Astrocyte of the cerebellum (primary cell): ENCODE data around the gene OR5B2.

ENCODE experiments used
- DNase-seq: peaks from one replicate; pipeline ENCODE4 v3.0.0-alpha.2; 2011; ENCODE audit warnings: low read depth
- H3K4me3 ChIP-seq: 2 replicates; pipeline ENCODE4 v1.5.1; 2011; ENCODE audit warnings: mild to moderate bottlenecking, low read depth, low read length, moderate library complexity
- in situ Hi-C: cut with HindIII; loops from 2 replicates; pipeline ENCODE4 v1.10.0; 2017; ENCODE audit warnings: low sequenced_read_pairs
- TF ChIP-seq, protein P1 (sequence below): IDR thresholded peaks from 2 replicates; pipeline ENCODE4 v1.5.1; 2012; ENCODE audit warnings: low read length, low read depth, moderate library complexity, mild to moderate bottlenecking; ENCODE audit errors: missing control alignments

Gene OR5B2

DNA sequence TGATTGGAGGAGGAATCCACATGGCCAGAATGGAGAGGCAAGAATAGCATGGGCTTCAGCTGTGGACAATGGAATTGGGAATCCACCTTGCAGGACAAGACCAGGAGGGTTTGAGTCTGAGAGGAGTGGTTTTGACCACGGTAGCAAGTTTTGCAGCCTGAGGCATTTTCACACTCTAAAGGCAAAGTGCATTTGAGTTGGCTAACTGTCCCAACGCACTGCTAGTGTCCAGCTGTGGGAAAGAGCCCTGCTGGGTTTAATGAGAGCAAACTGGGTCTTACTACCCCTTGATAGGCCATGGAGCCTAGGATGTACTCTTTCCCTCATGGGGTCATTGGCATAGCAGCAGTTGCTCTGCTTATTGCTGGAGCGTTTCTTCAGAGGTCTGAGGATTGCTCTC is at the start of gene OR5B2:
Gene OR5B2 (minus strand): TSS at position 101 of the 400 bp plus-strand sequence. CDS start 4,860 bp downstream, outside the sequence.
- TF ChIP-seq, protein P1, sequence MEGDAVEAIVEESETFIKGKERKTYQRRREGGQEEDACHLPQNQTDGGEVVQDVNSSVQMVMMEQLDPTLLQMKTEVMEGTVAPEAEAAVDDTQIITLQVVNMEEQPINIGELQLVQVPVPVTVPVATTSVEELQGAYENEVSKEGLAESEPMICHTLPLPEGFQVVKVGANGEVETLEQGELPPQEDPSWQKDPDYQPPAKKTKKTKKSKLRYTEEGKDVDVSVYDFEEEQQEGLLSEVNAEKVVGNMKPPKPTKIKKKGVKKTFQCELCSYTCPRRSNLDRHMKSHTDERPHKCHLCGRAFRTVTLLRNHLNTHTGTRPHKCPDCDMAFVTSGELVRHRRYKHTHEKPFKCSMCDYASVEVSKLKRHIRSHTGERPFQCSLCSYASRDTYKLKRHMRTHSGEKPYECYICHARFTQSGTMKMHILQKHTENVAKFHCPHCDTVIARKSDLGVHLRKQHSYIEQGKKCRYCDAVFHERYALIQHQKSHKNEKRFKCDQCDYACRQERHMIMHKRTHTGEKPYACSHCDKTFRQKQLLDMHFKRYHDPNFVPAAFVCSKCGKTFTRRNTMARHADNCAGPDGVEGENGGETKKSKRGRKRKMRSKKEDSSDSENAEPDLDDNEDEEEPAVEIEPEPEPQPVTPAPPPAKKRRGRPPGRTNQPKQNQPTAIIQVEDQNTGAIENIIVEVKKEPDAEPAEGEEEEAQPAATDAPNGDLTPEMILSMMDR, result no peak
- DNase-seq, result no peak
- no peak within 1 kb of the TSS for H3K4me3 ChIP-seq
- in situ Hi-C loops, result no loop called here

DNA sequence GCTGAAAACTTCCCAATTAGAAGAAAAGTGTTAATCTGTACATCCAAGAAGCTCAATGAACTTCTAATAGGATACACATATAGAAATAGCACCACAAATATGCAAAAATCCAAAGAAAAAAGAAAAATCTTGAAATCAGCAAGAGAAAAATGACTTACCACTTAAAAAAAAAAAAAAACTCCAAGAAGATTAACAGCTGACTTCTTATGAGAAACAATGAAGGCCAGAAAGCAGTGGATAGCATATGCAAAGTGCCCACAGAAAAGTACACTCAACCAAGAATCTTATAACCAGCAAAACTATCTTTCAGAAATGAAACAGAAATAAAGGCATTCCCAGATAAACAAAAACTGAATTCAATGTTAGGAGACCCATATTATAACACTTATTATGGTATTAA is 44.0 kb upstream of the OR5B2 start:
- in situ Hi-C loops, result no loop called here
- H3K4me3 ChIP-seq, result no peak overlapping the region
- DNase-seq, result no peak
- TF ChIP-seq, protein P1, result no peak

DNA sequence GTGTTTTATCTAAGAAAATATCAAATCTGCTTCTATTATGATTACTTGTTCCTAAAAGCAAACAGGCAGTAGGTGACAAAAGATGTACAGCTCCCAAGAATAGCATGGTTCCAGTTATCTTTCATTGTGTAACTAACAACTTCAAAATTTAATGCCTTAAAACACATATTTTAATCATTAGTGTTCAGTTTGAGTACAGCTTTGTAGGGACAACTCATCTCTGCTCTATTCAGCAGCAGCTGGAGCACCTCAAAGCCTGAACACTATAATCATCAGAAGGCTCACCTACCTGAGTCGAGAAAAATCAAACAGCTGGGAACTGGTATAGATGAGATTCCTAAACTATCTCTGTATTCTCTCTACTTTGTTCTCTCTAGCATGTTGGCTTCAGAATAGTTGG is 38.4 kb upstream of the OR5B2 start:
- no peak for DNase-seq
- no peak overlapping the region for H3K4me3 ChIP-seq
- TF ChIP-seq, protein P1, result no peak
- in situ Hi-C loops, result no loop called here

DNA sequence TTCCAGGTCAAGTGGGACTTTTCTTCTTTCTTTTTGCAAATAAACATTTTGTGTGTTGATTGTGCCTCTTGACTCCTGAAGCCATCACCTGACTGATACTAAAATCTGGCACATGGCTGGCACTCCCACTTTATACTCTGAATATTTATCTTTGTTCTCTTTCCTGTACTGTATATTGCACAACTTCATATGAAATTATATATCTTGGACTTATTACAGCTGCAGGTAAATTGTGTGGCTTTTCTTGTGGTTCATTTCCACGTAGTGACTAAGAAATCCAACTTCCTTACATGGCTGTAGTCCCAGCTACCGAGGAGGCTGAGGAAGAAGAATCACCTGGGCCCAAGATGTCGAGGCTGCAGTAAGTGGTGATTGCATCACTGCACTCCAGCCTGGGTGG is 37.8 kb upstream of the OR5B2 start:
- in situ Hi-C loops, result no loop called here
- TF ChIP-seq, protein P1, result no peak
- H3K4me3 ChIP-seq, result no peak overlapping the region
- no peak for DNase-seq

DNA sequence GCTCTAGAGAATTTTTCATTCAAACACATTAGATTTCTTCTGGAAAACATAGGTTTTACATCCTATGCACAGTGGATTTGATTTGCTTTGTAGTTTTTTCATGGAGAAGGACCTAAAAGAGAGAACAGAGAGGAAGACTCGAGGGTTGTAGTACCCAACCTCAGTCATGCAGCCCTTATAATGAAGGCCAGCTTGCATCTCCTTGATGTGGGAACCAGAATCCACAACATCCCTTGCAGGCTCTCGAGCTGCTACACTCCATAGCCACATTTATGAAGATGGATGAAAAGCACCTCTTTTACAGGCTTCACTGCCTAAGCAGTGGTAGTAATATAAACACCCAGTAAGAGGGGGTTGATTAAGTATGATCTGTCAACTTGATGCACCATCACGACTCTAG is 23.7 kb upstream of the OR5B2 start:
- in situ Hi-C loops, result no loop called here
- no peak for DNase-seq
- H3K4me3 ChIP-seq, result no peak overlapping the region
- TF ChIP-seq, protein P1, result no peak

DNA sequence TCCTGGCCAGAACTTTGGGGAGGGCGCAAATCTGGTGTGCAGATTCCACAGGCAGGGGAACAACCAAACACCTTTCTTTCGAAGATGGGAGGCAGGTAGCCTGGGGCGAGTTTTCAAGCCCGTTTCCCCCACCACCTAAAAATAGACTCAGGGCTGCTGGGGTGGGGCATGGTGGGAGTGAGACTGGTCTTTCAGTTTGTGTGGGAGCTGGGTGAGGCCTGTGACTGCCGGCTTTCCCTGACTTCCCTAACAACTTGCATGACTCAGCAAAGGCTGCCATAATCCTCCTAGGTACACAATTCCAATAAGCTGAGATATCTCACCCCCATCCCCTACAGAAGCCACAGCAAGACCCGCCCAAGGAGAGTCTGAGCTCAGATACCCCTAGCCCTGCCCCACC is 18.4 kb upstream of the OR5B2 start:
- TF ChIP-seq, protein P1, result no peak
- in situ Hi-C loops, result no loop called here
- DNase-seq, result no peak
- H3K4me3 ChIP-seq, result no peak overlapping the region

DNA sequence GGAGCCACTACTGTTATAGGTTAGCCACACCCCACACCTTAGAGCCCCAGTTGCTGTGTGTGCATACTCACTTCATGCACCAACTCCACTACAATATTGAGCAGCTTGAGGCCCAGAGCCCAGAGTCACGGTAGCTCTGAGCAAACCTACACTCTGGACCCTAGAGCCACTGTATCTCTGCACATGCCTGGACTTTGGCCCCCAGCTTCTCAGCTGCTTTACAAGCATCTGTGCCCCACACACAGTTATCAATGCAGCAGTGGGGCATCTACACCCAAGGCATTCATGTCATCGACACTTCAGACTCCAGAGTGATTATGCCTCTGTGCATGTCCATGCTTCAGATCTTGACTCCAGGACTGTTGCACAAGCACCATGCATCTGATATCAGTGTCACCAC is 16.4 kb upstream of the OR5B2 start:
- in situ Hi-C loops, result no loop called here
- TF ChIP-seq, protein P1, result no peak
- H3K4me3 ChIP-seq, result no peak overlapping the region
- DNase-seq, result no peak
